ENCODE data around the gene LGI4. TPM values are rescaled to one million over a fixed set of nuclear protein-coding genes. Genes with fewer than 3 reads are reported as not detected.

LGI4 gene
- polyA plus RNA-seq, 2 of the 4 experiments (the other 2 are of a cell fraction), result 0.06 to 0.09 TPM

DNA sequence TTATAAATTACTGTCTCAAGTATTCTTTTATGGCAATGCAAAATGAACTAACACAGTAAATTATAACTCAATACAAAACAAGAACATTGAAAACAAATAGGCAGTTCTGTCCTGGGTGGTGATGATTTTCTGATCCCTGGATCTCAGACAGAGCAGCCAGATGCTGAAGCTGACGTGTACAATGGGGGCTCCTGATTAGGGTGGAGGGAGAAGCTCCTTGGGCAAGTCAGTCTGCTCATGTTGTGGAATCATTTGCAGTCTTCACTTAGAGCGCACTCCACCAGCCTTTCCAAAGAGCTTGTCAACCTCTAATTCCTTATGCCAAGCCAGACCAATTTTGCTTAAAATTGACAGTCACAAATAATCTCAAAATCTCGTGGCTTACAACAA is 41.3 kb upstream of the LGI4 start:
- POLR2A ChIA-PET, result interaction anchor here (0.5 kb wide), 1 partner anchor 58 kb away, joined by 4 read pairs; no protein-coding TSS in a partner anchor
- CTCF ChIA-PET, result interaction anchor here (1.4 to 1.8 kb wide), 3 partner anchors 10 to 41 kb away, joined by 3 to 5 read pairs (median 4); partner anchors contain the start of gene LGI4
- Histone ChIP-seq H3K4me2 (no peak overlapping the region), H3K4me1 (no peaks in the 10 kb centered on the region), H3K9me3 (peaks cover 15% of the 10 kb centered on the region), H3K4me3 (no peak overlapping the region), H3K27ac (no peak overlapping the region)
- ATAC-seq (no peak), DNase-seq (ENCODE audit: low read depth in 1 of 2, low spot score in 1 of 2) (no peak), FAIRE-seq (peak; percentile 74)
- TF ChIP-seq, protein P1, sequence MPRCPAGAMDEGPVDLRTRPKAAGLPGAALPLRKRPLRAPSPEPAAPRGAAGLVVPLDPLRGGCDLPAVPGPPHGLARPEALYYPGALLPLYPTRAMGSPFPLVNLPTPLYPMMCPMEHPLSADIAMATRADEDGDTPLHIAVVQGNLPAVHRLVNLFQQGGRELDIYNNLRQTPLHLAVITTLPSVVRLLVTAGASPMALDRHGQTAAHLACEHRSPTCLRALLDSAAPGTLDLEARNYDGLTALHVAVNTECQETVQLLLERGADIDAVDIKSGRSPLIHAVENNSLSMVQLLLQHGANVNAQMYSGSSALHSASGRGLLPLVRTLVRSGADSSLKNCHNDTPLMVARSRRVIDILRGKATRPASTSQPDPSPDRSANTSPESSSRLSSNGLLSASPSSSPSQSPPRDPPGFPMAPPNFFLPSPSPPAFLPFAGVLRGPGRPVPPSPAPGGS (IDR thresholded peaks at IDR 0.05), result no peak
- TF ChIP-seq CBX2 (IDR thresholded peaks at IDR 0.05; ENCODE audit: borderline replicate concordance, low read depth) (no peak), MYC (IDR thresholded peaks at IDR 0.05; ENCODE audit: borderline replicate concordance, low read length) (no peak), HDAC2 (IDR thresholded peaks at IDR 0.05) (no peak), RFX5 (IDR thresholded peaks at IDR 0.05) (no peak), ZFP36 (IDR thresholded peaks at IDR 0.05; ENCODE audit: borderline replicate concordance, partially characterized antibody) (no peak), SMC3 (IDR thresholded peaks at IDR 0.05) (no peak), ZNF302 (CRISPR knock-in tag; IDR thresholded peaks at IDR 0.05) (no peak), RCOR1 (IDR thresholded peaks at IDR 0.05; ENCODE audit: low read depth, low read length) (no peak), CHD2 (IDR thresholded peaks at IDR 0.05; ENCODE audit: low read length, partially characterized antibody) (no peak)
- TF ChIP-seq, protein P2, sequence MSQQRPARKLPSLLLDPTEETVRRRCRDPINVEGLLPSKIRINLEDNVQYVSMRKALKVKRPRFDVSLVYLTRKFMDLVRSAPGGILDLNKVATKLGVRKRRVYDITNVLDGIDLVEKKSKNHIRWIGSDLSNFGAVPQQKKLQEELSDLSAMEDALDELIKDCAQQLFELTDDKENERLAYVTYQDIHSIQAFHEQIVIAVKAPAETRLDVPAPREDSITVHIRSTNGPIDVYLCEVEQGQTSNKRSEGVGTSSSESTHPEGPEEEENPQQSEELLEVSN (IDR thresholded peaks at IDR 0.05; ENCODE audit: borderline replicate concordance, low read depth), result no peak
- TF ChIP-seq, protein P3, sequence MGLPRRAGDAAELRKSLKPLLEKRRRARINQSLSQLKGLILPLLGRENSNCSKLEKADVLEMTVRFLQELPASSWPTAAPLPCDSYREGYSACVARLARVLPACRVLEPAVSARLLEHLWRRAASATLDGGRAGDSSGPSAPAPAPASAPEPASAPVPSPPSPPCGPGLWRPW (IDR thresholded peaks at IDR 0.05), result no peak
- TF ChIP-seq, protein P4, sequence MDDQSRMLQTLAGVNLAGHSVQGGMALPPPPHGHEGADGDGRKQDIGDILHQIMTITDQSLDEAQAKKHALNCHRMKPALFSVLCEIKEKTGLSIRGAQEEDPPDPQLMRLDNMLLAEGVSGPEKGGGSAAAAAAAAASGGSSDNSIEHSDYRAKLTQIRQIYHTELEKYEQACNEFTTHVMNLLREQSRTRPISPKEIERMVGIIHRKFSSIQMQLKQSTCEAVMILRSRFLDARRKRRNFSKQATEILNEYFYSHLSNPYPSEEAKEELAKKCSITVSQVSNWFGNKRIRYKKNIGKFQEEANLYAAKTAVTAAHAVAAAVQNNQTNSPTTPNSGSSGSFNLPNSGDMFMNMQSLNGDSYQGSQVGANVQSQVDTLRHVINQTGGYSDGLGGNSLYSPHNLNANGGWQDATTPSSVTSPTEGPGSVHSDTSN (IDR thresholded peaks at IDR 0.05), result no peak
- TF ChIP-seq, protein P5, sequence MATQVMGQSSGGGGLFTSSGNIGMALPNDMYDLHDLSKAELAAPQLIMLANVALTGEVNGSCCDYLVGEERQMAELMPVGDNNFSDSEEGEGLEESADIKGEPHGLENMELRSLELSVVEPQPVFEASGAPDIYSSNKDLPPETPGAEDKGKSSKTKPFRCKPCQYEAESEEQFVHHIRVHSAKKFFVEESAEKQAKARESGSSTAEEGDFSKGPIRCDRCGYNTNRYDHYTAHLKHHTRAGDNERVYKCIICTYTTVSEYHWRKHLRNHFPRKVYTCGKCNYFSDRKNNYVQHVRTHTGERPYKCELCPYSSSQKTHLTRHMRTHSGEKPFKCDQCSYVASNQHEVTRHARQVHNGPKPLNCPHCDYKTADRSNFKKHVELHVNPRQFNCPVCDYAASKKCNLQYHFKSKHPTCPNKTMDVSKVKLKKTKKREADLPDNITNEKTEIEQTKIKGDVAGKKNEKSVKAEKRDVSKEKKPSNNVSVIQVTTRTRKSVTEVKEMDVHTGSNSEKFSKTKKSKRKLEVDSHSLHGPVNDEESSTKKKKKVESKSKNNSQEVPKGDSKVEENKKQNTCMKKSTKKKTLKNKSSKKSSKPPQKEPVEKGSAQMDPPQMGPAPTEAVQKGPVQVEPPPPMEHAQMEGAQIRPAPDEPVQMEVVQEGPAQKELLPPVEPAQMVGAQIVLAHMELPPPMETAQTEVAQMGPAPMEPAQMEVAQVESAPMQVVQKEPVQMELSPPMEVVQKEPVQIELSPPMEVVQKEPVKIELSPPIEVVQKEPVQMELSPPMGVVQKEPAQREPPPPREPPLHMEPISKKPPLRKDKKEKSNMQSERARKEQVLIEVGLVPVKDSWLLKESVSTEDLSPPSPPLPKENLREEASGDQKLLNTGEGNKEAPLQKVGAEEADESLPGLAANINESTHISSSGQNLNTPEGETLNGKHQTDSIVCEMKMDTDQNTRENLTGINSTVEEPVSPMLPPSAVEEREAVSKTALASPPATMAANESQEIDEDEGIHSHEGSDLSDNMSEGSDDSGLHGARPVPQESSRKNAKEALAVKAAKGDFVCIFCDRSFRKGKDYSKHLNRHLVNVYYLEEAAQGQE (IDR thresholded peaks at IDR 0.05), result no peak
- 43% methylated on average over 3 of the region's 3 CpGs for WGBS (ENCODE audit: missing lambda C conversion rate)

DNA sequence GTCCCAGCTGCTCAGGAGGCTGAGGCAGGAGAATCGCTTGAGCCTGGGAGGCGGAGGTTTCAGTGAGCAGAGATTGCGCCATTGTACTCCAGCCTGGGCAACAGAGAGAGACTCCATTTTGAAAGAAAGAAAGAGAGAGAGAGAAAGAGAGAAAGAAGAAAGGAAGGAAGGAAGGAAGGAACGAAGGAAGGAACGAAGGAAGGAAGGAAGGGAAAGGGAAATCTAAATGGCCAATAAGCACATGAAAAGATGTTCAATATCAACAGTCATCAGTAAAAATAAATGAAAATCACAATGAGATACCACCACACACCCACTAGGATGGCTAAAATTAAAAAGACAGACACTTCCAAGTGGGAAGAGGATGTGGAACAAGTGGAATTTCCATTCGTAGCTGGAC is 39.4 kb upstream of the LGI4 start:
- FAIRE-seq, result no peak
- POLR2A ChIA-PET, result no interaction called here
- Histone ChIP-seq H3K4me2 (no peak overlapping the region), H3K4me3 (no peak overlapping the region), H3K9me3 (peaks cover 13% of the 10 kb centered on the region), H3K27ac (no peak overlapping the region), H3K4me1 (no peaks in the 10 kb centered on the region)
- no peak for TF ChIP-seq RFX5 (IDR thresholded peaks at IDR 0.05)
- no peak for TF ChIP-seq ZSCAN20 (CRISPR knock-in tag; IDR thresholded peaks at IDR 0.05)
- TF ChIP-seq HOXA7 (CRISPR knock-in tag; IDR thresholded peaks at IDR 0.05), result no peak
- no peak for TF ChIP-seq EHF (CRISPR knock-in tag; IDR thresholded peaks at IDR 0.05)
- TF ChIP-seq CBX2 (IDR thresholded peaks at IDR 0.05; ENCODE audit: borderline replicate concordance, low read depth), result no peak
- no peak for TF ChIP-seq ZC3H11A (IDR thresholded peaks at IDR 0.05)
- TF ChIP-seq, protein P6, sequence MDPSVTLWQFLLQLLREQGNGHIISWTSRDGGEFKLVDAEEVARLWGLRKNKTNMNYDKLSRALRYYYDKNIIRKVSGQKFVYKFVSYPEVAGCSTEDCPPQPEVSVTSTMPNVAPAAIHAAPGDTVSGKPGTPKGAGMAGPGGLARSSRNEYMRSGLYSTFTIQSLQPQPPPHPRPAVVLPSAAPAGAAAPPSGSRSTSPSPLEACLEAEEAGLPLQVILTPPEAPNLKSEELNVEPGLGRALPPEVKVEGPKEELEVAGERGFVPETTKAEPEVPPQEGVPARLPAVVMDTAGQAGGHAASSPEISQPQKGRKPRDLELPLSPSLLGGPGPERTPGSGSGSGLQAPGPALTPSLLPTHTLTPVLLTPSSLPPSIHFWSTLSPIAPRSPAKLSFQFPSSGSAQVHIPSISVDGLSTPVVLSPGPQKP (IDR thresholded peaks at IDR 0.05; ENCODE audit: low read depth, low read length), result no peak
- TF ChIP-seq EHMT2 (IDR thresholded peaks at IDR 0.05; ENCODE audit: low read depth), result no peak
- TF ChIP-seq KDM5A (IDR thresholded peaks at IDR 0.05), result no peak
- no peak for TF ChIP-seq NR3C1 (IDR thresholded peaks at IDR 0.05)
- no peak for TF ChIP-seq POLR2AphosphoS2 (conservative IDR thresholded peaks at IDR 0.05; ENCODE audit: low read length)
- TF ChIP-seq SREBF2 (IDR thresholded peaks at IDR 0.05), result no peak
- TF ChIP-seq MAZ (IDR thresholded peaks at IDR 0.05; ENCODE audit: borderline replicate concordance, low read depth, low read length), result no peak
- TF ChIP-seq, protein P7, sequence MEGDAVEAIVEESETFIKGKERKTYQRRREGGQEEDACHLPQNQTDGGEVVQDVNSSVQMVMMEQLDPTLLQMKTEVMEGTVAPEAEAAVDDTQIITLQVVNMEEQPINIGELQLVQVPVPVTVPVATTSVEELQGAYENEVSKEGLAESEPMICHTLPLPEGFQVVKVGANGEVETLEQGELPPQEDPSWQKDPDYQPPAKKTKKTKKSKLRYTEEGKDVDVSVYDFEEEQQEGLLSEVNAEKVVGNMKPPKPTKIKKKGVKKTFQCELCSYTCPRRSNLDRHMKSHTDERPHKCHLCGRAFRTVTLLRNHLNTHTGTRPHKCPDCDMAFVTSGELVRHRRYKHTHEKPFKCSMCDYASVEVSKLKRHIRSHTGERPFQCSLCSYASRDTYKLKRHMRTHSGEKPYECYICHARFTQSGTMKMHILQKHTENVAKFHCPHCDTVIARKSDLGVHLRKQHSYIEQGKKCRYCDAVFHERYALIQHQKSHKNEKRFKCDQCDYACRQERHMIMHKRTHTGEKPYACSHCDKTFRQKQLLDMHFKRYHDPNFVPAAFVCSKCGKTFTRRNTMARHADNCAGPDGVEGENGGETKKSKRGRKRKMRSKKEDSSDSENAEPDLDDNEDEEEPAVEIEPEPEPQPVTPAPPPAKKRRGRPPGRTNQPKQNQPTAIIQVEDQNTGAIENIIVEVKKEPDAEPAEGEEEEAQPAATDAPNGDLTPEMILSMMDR (IDR thresholded peaks at IDR 0.05), result no peak
- 81% methylated on average over 6 of the region's 6 CpGs for WGBS (ENCODE audit: missing lambda C conversion rate)
- CTCF ChIA-PET, result interaction anchor here (0.6 to 1.7 kb wide), 4 partner anchors 8 to 202 kb away, joined by 3 to 4 read pairs (median 4); no protein-coding TSS in a partner anchor
- no peak for ATAC-seq
- no peak for DNase-seq (ENCODE audit: low read depth in 1 of 2, low spot score in 1 of 2)

Measured in A549 (cell line).